Measurements from ENCODE around the gene DLEU7.

Gene DLEU7

GRCh38 chr13:50843257-50844083 lies at the start of gene DLEU7:
Gene DLEU7, minus strand, starts transcription at chr13:50843692. Its CDS starts 46 bp downstream, at chr13:50843646.
- no peak for DNase-seq (ENCODE audit: low read depth)

GRCh38 chr13:50892210-50892944 lies 48.9 kb upstream of the DLEU7 start:
- no peak for DNase-seq (ENCODE audit: low read depth)

GRCh38 chr13:50891206-50891605 lies 47.7 kb upstream of the DLEU7 start:
- DNase-seq (ENCODE audit: low read depth), result no peak

- DNase-seq (ENCODE audit: low read depth), result no peak
These were observed 45.8 kb upstream of the DLEU7 start for GRCh38 chr13:50889317-50889716.

- no peak for DNase-seq (ENCODE audit: low read depth)
These were observed 44.9 kb upstream of the DLEU7 start for GRCh38 chr13:50888362-50888761.

DNA sequence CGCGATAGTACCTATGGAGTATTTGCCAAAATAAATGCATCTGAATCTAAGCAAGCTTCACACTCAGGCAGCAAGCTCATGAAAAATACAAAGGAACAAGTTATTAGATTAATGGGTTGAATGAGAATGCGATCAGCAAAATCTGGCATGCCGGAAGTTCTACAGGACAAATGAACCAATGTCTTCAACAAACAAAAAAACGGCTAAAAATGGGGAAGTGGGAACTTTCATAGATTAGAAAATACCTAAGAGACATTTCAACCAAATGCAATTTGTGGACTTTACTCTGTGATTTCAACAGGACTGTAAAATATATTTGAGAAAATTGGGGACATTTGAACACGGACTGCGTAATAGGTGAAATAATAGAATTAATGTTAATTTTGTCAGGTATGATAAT lies 43.7 kb upstream of the DLEU7 start:
- DNase-seq (ENCODE audit: low read depth), result no peak

- DNase-seq (ENCODE audit: low read depth), result no peak
These were observed 40.8 kb upstream of the DLEU7 start for GRCh38 chr13:50884265-50884664.

DNA sequence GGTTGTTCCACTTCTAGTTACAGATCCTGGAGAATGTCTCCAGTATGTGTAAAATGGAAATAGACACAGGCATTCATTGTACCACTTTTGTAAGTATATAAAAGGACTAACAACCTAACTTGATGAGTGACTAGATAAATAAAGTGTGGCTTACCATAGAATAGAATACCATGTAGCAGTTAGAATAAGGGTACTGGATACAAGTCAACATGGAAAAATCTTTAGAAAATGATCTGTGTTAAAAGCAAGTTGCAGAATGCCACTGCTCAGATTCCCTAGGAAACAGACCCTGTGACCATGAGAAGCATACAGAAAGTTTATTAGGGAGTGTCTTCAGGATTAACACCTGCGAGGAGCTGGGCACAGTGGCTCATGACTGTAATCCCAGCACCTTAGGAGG lies 40.2 kb upstream of the DLEU7 start:
- DNase-seq (ENCODE audit: low read depth), result no peak

GRCh38 chr13:50882816-50883435 lies 39.4 kb upstream of the DLEU7 start:
- no peak for DNase-seq (ENCODE audit: low read depth)

DNA sequence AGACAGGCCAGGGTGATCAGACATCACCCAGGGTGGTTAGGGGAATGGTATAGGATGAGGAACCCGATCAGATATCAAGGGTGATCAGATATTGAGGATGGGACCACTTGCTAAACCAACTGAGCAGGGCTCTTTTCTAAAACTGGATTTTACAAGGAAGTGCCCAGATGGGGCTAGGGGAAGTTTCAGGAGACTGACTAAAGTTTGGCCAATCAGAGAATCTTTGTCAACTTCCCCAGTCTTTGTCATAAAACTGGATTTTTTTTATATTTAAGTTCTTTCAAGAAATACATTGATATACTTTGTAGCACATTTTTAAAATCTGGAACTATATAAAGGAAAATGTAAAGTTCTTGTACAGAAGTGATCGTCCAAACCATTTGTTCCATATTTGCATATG lies 30.5 kb upstream of the DLEU7 start:
- no peak for DNase-seq (ENCODE audit: low read depth)

- DNase-seq (ENCODE audit: low read depth), result peak; percentile 17
These were observed 30.0 kb upstream of the DLEU7 start for GRCh38 chr13:50873467-50873866.

- no peak for DNase-seq (ENCODE audit: low read depth)
These were observed 27.9 kb upstream of the DLEU7 start for GRCh38 chr13:50871405-50871804.

DNA sequence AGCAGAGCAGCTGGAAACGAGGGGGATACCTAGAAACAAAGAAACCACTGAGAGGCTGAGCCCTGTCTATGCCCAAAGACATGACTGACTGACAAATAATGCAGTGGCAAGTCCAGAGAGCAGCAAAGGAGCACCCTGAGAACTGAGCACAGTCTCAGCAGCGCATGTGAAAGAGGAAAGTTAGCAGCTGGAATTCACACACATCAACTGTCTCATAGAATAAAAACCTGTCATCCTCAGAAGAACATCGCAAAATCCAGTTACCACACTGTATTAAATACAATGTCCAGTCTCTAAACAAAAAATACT lies 24.1 kb upstream of the DLEU7 start:
- no peak for DNase-seq (ENCODE audit: low read depth)

DNA sequence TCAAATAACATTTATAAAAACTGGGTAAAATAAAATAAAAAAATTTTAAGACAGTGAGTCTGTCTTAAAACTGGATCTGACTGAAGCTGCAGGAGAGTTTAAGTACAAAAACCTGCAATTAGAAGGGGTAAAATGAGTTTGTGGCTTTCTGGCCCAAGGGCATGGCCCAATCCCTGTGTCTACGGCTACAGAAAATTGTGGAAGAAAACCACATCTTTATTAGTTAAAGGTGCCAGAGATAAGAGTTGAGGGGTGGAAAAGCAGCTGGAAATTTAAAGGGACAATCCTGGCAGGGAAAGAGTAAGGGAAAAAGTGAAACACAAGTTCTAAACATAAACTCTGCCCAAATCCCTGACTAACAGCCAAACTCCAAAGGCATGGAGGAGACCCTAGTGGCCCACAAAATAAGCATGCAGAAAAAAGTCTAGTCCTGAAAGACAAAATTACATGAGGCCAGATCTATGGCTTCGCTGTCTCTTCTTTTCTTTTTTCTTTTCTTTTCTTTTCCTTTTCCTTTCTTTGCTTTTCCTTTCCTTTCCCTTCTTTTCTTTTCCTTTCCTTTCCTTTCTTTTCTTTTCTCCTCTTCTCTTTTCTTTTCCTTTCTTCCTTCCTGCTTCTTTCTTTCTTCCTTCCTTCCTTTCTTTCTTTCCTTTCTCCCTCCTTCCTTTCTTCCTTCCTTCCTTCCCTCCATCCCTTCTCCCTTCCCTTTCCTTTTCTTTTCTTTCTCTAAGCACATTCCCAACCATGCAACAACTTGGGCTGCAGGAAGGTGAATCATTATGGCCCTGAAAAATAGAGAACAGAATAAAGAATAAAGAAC lies 23.5 kb upstream of the DLEU7 start:
- DNase-seq (ENCODE audit: low read depth), result no peak

GRCh38 chr13:50864492-50864891 lies 21.0 kb upstream of the DLEU7 start:
- no peak for DNase-seq (ENCODE audit: low read depth)

DNA sequence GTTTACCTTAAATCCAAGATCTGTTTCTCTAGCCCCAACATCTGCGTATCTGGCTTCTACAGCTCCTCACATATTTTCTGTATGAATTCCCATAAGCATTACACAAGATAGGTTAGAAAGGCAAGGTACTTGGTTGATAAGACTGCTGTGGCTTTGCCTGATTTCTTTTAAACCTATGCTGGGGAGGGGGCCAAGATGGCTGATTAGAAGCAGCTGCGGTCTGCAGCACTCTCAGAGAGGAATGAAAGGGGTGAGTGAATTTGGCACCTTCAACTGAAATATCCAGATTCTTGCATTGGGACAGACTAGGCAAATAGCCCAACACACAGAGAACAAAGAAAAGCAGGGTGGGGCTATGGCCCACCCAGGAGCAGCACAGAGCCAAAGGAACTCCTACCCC lies 12.2 kb upstream of the DLEU7 start:
- DNase-seq (ENCODE audit: low read depth), result no peak

DNA sequence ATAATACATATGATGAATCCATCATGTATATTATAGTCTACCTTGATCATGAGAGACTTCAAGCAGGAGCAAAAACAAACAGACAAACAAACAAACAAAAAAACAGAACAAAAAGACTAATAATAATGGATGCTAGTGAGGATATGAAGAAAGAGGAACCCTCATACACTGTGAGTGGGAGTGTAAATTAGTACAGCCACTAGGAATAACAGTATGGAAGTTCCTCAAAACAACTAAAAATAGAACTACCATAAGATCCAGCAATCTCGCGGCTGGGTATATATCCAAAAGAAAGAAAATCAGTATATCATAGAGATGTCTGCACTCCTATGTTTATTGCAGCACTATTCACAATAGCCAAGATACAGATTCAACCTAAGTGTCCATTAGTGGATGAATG lies 7.0 kb upstream of the DLEU7 start:
- no peak for DNase-seq (ENCODE audit: low read depth)

DNA sequence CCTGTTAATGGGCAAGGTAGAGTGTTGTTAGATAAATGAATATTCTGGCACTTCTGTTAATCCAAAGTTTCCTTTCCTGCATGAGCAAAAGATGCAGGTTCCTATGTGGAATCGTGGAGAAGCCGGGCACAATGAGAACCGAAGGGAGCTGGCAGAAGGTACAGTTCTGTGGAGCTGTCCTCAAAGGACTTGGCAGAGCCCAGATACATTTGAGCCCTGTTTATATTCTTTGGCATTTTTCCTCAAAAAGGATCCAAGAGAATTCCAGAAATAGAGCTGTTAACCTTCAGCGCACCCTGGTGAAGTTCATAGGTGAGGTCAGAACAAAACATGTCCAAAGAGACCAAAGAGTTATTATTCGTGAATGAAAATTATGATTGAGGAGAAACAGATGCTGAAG lies 4.0 kb upstream of the DLEU7 start:
- DNase-seq (ENCODE audit: low read depth), result no peak

DNA sequence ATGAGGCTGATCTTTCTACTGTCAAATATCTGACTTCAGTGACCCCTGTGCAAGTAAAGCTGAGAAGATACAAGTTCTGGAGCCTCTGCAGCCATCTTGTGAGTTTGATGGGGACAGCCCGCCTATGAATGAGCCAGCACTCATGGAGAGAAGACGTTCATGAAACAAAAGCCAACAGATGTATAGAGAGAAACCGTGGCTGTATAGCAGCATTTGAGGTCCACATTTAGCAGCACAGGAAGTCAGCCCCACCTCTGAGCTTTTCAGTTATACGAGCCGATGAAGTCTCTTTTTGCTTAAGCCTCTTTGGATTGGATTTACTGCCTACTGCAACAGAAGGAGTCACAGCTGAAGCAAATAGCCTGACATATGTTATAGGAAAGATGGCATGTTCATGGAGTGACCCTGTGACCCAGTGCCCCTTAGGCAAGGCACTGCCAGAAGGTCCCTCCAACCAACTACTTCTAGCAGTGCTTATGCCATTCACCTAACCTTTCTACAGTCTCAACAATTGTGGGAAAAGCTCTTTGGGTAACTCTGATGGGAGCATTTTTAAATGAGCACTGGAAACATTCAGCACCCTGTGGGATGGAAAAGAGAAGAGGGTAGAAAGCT lies 3.5 kb upstream of the DLEU7 start:
- DNase-seq (ENCODE audit: low read depth), result no peak

DNA sequence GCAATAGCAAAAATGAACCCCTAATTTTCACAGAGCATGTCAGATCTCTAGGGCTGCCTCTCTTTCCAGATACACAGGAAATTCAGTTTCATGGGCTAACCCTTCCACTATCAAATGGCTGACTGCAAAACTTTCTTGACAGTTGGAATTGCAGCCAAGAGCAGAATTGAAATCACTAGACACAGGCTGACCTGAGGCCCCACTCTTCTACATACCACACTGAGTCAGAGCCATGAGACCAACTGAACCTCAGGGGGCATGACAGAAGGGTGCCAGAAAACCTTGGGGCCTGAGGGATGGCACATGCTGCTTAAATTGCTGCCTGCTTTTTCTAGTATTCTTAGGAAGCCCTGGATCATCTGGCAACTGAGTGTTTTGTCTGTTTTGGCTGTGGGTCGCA lies 1.7 kb upstream of the DLEU7 start:
- peak; percentile 1 for DNase-seq (ENCODE audit: low read depth)

GRCh38 chr13:50844084-50844875 lies 788 bp upstream of the DLEU7 start:
- no peak for DNase-seq (ENCODE audit: low read depth)

All from ELR (cell line).